Natural killer cell treated with Interleukin-12 subunit alpha and Interleukin-12 subunit beta and Interleukin-15 and Interleukin-18, amount 100 ng/mL, for 72 hours (primary cell): Measurements from ENCODE around the gene NIP7. TPM values are rescaled to one million over a fixed set of nuclear protein-coding genes. Genes with fewer than 3 reads are reported as not detected.
"Not testable (repeated sequence)": the region's sequence is repeated elsewhere in the genome, so short reads cannot be mapped to it uniquely, and the experiment has no call there.

Experiments used
- ATAC-seq, 2 donors: fragments of 150-1000 bp; cut with Tn5 transposase in 1 of 2; sonication (Bioruptor Pico), chemical (Tn5 transposase) in 1 of 2; 2 replicates each; pipeline ENCODE4 v1.10.0; 2021
- DNase-seq: peaks from one replicate; pipeline ENCODE4 v3.0.0; 2022; ENCODE audit warnings: low spot score
- H3K27ac Mint-ChIP-seq, 2 donors: 1 replicate in 1 of 2; 2 replicates in 1 of 2; pipeline ENCODE4 v1.8.0; 2022; ENCODE audit warnings: mixed read lengths in 2 of 2, mild to moderate bottlenecking in 1 of 2, moderate library complexity in 1 of 2
- H3K27me3 Mint-ChIP-seq, 2 donors: 1 replicate in 1 of 2; 2 replicates in 1 of 2; pipeline ENCODE4 v1.8.0; 2022; ENCODE audit warnings: mixed read lengths in 2 of 2
- H3K36me3 Mint-ChIP-seq: one replicate; pipeline ENCODE4 v1.8.0; 2022; ENCODE audit warnings: mixed read lengths
- H3K4me1 Mint-ChIP-seq, 2 donors: 1 replicate in 1 of 2; 2 replicates in 1 of 2; pipeline ENCODE4 v1.8.0; 2022; ENCODE audit warnings: low read depth in 2 of 2, mixed read lengths in 2 of 2, mild to moderate bottlenecking in 1 of 2
- H3K4me3 Mint-ChIP-seq: one replicate; pipeline ENCODE4 v1.8.0; 2022; ENCODE audit warnings: mixed read lengths
- H3K9me3 Mint-ChIP-seq: 2 replicates; pipeline ENCODE4 v1.8.0; 2022; ENCODE audit warnings: mixed read lengths
- total RNA-seq, 2 donors: library from RNA; stranded (reverse); gene quantifications; one replicate each; pipeline ENCODE4 v1.2.3, GENCODE V29; 2022

Gene NIP7
- total RNA-seq, 2 donors from 2014 or later, result 52.3 to 82.8 TPM

GRCh38 chr16:69340095-69340644 lies 598 bp downstream of the NIP7 start:
- Mint-ChIP-seq H3K36me3 (peaks cover 33% of the 10 kb centered on the region), H3K27ac (peak overlapping the region; percentile 86 to 98), H3K9me3 (no peaks in the 10 kb centered on the region), H3K4me1 (peaks cover 37 to 38% of the 10 kb centered on the region in 2 donors), H3K4me3 (peak overlapping the region; percentile 96), H3K27me3 (no peaks in the 10 kb centered on the region)
- no peak for DNase-seq
- no peak for ATAC-seq

- Mint-ChIP-seq H3K9me3 (no peaks in the 10 kb centered on the region), H3K4me3 (no peak overlapping the region), H3K36me3 (peaks cover 24% of the 10 kb centered on the region), H3K27me3 (no peaks in the 10 kb centered on the region), H3K27ac (no peak overlapping the region), H3K4me1 (peaks cover 27 to 32% of the 10 kb centered on the region in 2 donors)
- no peak for DNase-seq
- ATAC-seq, result no peak
Observed at GRCh38 chr16:69344171-69344570, 4.6 kb downstream of the NIP7 start.

GRCh38 chr16:69345923-69346322 lies 6.4 kb downstream of the NIP7 start:
- H3K27me3 Mint-ChIP-seq, result no peaks in the 10 kb centered on the region
- H3K36me3 Mint-ChIP-seq, result peaks cover 10% of the 10 kb centered on the region
- peak overlapping the region; percentile 29 for H3K4me3 Mint-ChIP-seq
- DNase-seq, result no peak
- peaks cover 16 to 23% of the 10 kb centered on the region in 2 donors for H3K4me1 Mint-ChIP-seq
- H3K9me3 Mint-ChIP-seq, result no peaks in the 10 kb centered on the region
- peak overlapping the region in 1 of 2 donors; percentile 10 for H3K27ac Mint-ChIP-seq
- ATAC-seq, result peak in 1 of 2 donors; percentile 73

DNA sequence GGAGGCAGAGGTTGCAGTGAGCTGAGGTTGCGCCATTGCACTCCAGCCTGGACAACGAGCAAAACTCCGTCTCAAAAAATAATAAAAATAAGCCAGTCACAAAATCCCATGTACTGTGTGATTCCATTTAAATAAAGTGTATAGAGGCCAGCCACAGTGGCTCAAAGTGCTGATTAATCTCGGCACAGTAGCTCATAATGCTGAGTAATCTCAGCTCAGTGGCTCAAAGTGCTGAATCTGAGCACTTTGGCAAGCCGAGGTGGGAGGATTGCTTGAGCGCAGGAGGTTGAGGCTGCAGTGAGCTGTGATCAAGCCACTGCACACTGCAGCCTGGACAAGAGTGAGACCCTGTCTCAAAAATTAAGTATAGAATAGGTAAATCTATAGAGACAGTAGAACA lies 7.1 kb downstream of the NIP7 start:
- peak in 1 of 2 donors; percentile 74 for ATAC-seq
- no peak overlapping the region for H3K4me3 Mint-ChIP-seq
- H3K4me1 Mint-ChIP-seq, result peaks cover 9 to 15% of the 10 kb centered on the region in 2 donors
- H3K36me3 Mint-ChIP-seq, result peaks cover 2% of the 10 kb centered on the region
- H3K9me3 Mint-ChIP-seq, result no peaks in the 10 kb centered on the region
- H3K27ac Mint-ChIP-seq, result peak overlapping the region in 1 of 2 donors; percentile 10
- H3K27me3 Mint-ChIP-seq, result no peaks in the 10 kb centered on the region
- DNase-seq, result no peak

DNA sequence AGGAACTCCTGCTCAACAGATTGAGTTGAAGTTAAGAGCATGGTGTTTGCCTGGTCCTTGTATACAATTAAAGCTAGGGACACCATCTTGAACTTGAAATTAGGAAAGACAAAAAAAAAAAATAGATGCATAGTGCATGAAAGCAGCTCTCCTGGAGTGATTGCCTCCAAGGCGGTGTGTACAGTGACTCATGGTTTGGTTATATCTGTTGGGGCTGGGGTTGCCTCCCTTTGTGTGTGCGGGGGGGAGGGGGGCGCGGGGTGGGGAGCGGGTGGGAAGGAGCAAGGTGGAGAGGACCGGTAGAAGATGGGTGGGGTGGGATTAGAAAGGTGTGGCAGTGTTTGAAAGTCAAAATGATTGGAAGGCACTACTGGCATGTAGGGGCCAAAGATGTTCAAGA lies 8.7 kb downstream of the NIP7 start:
- Mint-ChIP-seq H3K27ac (no peak overlapping the region), H3K9me3 (no peaks in the 10 kb centered on the region), H3K27me3 (no peaks in the 10 kb centered on the region), H3K36me3 (no peaks in the 10 kb centered on the region), H3K4me3 (no peak overlapping the region), H3K4me1 (peaks cover 10 to 13% of the 10 kb centered on the region in 2 donors)
- DNase-seq, result no peak
- no peak for ATAC-seq

- Mint-ChIP-seq H3K27ac (no peak overlapping the region), H3K27me3 (no peaks in the 10 kb centered on the region), H3K9me3 (no peaks in the 10 kb centered on the region), H3K36me3 (no peaks in the 10 kb centered on the region), H3K4me1 (peaks cover 12 to 13% of the 10 kb centered on the region in 2 donors), H3K4me3 (no peak overlapping the region)
- ATAC-seq (no peak), DNase-seq (no peak)
Observed at GRCh38 chr16:69349536-69349935, 10.0 kb downstream of the NIP7 start.

GRCh38 chr16:69350536-69351133 lies 11.1 kb downstream of the NIP7 start:
- Mint-ChIP-seq H3K27me3 (no peaks in the 10 kb centered on the region), H3K9me3 (no peaks in the 10 kb centered on the region), H3K36me3 (peaks cover 5% of the 10 kb centered on the region), H3K4me1 (peaks cover 8 to 13% of the 10 kb centered on the region in 2 donors), H3K27ac (no peak overlapping the region), H3K4me3 (no peak overlapping the region)
- no peak for DNase-seq
- ATAC-seq, result no peak

DNA sequence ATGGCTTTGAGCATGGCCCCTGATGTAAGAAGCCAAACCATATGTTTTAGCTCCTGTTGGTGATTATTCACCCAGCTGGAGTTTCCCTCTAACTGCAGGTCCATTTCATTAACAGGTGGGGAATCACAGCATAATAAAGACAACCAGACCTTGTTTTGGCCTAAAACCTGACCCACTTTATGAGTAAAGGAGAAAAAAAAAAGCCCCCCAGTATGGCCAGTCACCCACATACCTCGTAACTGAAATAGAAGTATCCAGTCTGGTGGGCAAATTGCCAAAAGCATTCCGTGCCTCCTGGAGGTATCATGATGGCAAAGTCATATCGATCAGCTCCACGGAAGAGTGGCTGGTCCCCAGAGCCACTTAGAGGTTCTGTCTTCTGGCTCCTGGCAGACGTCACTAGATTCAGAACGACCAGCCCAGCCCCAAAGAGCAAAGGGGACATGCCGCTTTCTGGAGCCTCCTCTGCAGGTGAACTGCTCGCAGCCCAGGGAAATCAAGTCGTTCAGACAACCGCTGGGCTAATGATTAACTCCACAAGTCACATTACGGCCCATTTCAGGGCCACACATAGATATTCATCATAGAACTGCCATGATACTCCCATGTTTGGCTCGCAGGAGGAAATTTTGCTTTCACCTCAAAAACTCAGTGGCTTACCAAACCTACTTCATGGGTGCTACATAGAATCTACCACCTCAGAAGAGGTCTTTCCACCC lies 11.9 kb downstream of the NIP7 start, which contains the start of gene TMED6:
Gene TMED6 (minus strand): TSS at position 478 of the 719 bp plus-strand sequence. CDS start 33 bp downstream, at position 445.
- H3K27me3 Mint-ChIP-seq, result no peaks in the 10 kb centered on the region
- peaks cover 4 to 6% of the 10 kb centered on the region in 2 donors for H3K4me1 Mint-ChIP-seq
- no peaks in the 10 kb centered on the region for H3K9me3 Mint-ChIP-seq
- peaks cover 6% of the 10 kb centered on the region for H3K36me3 Mint-ChIP-seq
- H3K27ac Mint-ChIP-seq, result peak within 1 kb of the TSS in 1 of 2 donors; percentile 33
- no peak for DNase-seq
- ATAC-seq, result no peak
- no peak within 1 kb of the TSS for H3K4me3 Mint-ChIP-seq

GRCh38 chr16:69360070-69360469 lies 20.5 kb downstream of the NIP7 start:
- H3K4me3 Mint-ChIP-seq, ATAC-seq, DNase-seq, H3K9me3 Mint-ChIP-seq, H3K27me3 Mint-ChIP-seq, H3K27ac Mint-ChIP-seq: not testable (repeated sequence)
- H3K36me3 Mint-ChIP-seq, result peaks cover 12% of the 10 kb centered on the region
- peaks cover 7 to 13% of the 10 kb centered on the region in 2 donors for H3K4me1 Mint-ChIP-seq

GRCh38 chr16:69363281-69363717 lies 23.7 kb downstream of the NIP7 start:
- H3K27ac Mint-ChIP-seq, result no peak overlapping the region
- no peak overlapping the region for H3K4me3 Mint-ChIP-seq
- H3K27me3 Mint-ChIP-seq, result no peaks in the 10 kb centered on the region
- H3K4me1 Mint-ChIP-seq, result peaks cover 7 to 15% of the 10 kb centered on the region in 2 donors
- DNase-seq, result no peak
- H3K9me3 Mint-ChIP-seq, result no peaks in the 10 kb centered on the region
- ATAC-seq, result no peak
- H3K36me3 Mint-ChIP-seq, result peaks cover 23% of the 10 kb centered on the region

GRCh38 chr16:69364088-69364487 lies 24.5 kb downstream of the NIP7 start:
- ATAC-seq (no peak), DNase-seq (no peak)
- peaks cover 7 to 15% of the 10 kb centered on the region in 2 donors for H3K4me1 Mint-ChIP-seq
- no peak overlapping the region for H3K4me3 Mint-ChIP-seq
- no peak overlapping the region for H3K27ac Mint-ChIP-seq
- H3K9me3 Mint-ChIP-seq, result no peaks in the 10 kb centered on the region
- no peaks in the 10 kb centered on the region for H3K27me3 Mint-ChIP-seq
- peaks cover 23% of the 10 kb centered on the region for H3K36me3 Mint-ChIP-seq

- H3K36me3 Mint-ChIP-seq, result peaks cover 37% of the 10 kb centered on the region
- no peak for ATAC-seq
Observed at GRCh38 chr16:69365901-69366300, 26.3 kb downstream of the NIP7 start.

DNA sequence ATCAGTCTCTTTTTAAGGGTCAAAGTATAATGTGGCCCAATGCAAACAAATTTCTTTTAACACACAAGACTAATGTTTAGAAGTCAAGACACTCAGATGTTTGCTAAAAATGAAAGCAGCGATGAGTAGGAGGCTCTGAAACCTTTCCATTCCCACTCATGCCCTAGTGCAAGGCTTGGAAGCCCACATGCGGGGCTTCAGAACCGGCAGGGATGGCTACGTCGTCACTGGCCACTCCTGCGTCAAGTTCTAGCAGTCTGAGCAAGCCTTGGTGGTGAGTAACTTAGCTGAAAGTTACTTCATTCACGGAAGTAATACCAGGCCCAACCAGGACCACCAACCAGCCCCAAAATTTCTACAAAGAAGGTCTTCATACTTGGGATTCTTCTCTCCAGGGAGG lies 26.9 kb downstream of the NIP7 start:
- H3K4me3 Mint-ChIP-seq, result no peak overlapping the region
- peaks cover 12 to 23% of the 10 kb centered on the region in 2 donors for H3K4me1 Mint-ChIP-seq
- ATAC-seq (no peak), DNase-seq (no peak)
- H3K9me3 Mint-ChIP-seq, result no peaks in the 10 kb centered on the region
- no peaks in the 10 kb centered on the region for H3K27me3 Mint-ChIP-seq
- H3K36me3 Mint-ChIP-seq, result peaks cover 39% of the 10 kb centered on the region
- H3K27ac Mint-ChIP-seq, result no peak overlapping the region

More at GRCh38 chr16:69365901-69366300, 26.3 kb downstream of the NIP7 start:
- Mint-ChIP-seq H3K27me3 (no peaks in the 10 kb centered on the region), H3K4me1 (peaks cover 12 to 23% of the 10 kb centered on the region in 2 donors), H3K4me3 (no peak overlapping the region), H3K9me3 (no peaks in the 10 kb centered on the region), H3K27ac (no peak overlapping the region)
- DNase-seq, result no peak

DNA sequence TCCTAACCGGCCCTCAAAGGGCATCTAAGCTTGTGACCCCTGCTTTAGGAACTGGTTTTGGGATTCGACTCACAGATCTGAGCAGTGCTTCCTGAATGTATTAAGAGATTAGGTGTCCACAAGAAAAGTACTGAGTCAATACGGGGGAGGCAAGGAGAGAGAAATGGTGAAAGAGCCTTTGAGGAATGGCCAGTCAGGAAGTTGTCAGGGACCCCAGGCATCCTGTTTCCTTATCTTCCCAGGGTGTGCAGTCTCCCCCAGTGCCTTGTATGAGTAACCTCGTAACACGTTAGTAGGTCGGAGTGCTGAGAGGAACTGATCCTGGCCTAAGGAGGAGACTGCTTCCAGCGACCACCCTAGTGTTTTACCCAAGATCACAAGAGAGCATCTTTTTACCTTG lies 28.4 kb downstream of the NIP7 start:
- Mint-ChIP-seq H3K36me3 (peaks cover 39% of the 10 kb centered on the region), H3K27ac (no peak overlapping the region), H3K9me3 (no peaks in the 10 kb centered on the region)

More for the DNA sequence above, 28.4 kb downstream of the NIP7 start:
- H3K27me3 Mint-ChIP-seq, result no peaks in the 10 kb centered on the region
- DNase-seq (no peak), ATAC-seq (no peak)
- no peak overlapping the region for H3K4me3 Mint-ChIP-seq
- peaks cover 5 to 14% of the 10 kb centered on the region in 2 donors for H3K4me1 Mint-ChIP-seq
